Fibroblast of lung (primary cell): ENCODE results near the gene NEK2.
A peak's percentile ranks its signal among the peaks of the same experiment; 100 is the strongest.

Source experiments
- CTCF ChIP-seq, 2 donors: IDR thresholded peaks in 1 of 2; conservative IDR thresholded peaks in 1 of 2; 1 replicate in 1 of 2; 2 replicates in 1 of 2; pipeline ENCODE4 v1.5.1; 2011 to 2012; ENCODE audit warnings: low read length in 2 of 2, control low read depth in 1 of 2, inconsistent platforms in 1 of 2, low read depth in 1 of 2, mild to moderate bottlenecking in 1 of 2
- EZH2 ChIP-seq: IDR thresholded peaks from 2 replicates; pipeline ENCODE4 v1.5.1; 2012; ENCODE audit warnings: low read length, control low read depth, mild to moderate bottlenecking; ENCODE audit errors: missing control alignments

GRCh38 chr1:211654838-211655787, 20.3 kb downstream of the NEK2 start:
- TF ChIP-seq CTCF (conservative IDR thresholded peaks at IDR 0.05 in 1 of 2, IDR thresholded peaks at IDR 0.05 in 1 of 2; ENCODE audit: low read depth in 1 of 2, low read length in 2 of 2) (peak; percentile 95 to 98), EZH2 (no peak)
